ENCODE data around the gene SLC2A13.
A peak's percentile ranks its signal among the peaks of the same experiment; 100 is the strongest.
"Not testable (repeated sequence)": the region's sequence is repeated elsewhere in the genome, so short reads cannot be mapped to it uniquely, and the experiment has no call there.

The SLC2A13 gene

GRCh38 chr12:40105265-40105514 lies 691 bp downstream of the SLC2A13 start:
- peak; percentile 17 for DNase-seq (ENCODE audit: low read depth)

- no peak for DNase-seq (ENCODE audit: low read depth)
Observed at GRCh38 chr12:40104461-40105264, 1.2 kb downstream of the SLC2A13 start.

- no peak for DNase-seq (ENCODE audit: low read depth)
Observed at GRCh38 chr12:40103043-40103442, 2.8 kb downstream of the SLC2A13 start.

DNA sequence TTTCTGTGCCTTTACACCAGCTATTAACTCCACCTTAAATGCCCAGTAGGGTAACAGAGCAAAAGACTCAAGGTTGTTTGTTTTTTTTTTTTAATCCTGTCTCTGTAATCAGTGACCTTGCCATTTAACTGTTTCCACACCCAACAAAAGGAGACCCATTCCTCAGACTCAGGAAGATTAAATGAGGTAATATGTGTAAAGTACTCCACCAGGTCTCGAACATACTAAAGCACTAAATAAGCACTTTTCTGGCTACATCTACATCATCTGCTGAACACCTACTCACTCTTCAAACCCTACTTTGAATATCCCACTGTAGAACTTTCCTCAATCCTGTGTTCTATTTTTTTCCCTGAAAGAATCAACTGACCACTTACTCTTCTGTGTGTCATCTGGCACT lies 4.1 kb downstream of the SLC2A13 start:
- DNase-seq (ENCODE audit: low read depth), result no peak

GRCh38 chr12:40099423-40099853 lies 6.4 kb downstream of the SLC2A13 start:
- no peak for DNase-seq (ENCODE audit: low read depth)

GRCh38 chr12:40098406-40099145 lies 7.3 kb downstream of the SLC2A13 start:
- DNase-seq (ENCODE audit: low read depth), result no peak

GRCh38 chr12:40093512-40093911 lies 12.4 kb downstream of the SLC2A13 start:
- no peak for DNase-seq (ENCODE audit: low read depth)

DNA sequence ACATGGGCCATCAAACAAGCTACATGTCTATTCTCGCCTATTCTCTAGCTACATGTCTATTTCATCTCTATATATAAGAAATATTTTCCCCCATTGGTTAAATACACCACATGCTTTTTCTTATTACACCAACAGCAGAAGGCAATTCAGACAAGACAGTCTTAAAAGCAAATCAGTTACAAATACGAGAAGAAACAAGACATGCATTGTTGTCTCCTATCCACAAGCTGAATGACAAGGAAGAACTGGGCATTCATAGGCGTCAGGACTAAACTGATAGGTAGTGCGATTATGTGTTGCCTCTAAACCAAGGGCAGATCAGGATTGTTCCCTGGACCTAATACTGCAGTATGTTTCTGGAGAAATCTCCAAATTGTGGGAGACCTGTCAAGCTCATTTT lies 19.4 kb downstream of the SLC2A13 start:
- DNase-seq (ENCODE audit: low read depth), result no peak

- DNase-seq (ENCODE audit: low read depth), result no peak
Observed at GRCh38 chr12:40078266-40078665, 27.6 kb downstream of the SLC2A13 start.

DNA sequence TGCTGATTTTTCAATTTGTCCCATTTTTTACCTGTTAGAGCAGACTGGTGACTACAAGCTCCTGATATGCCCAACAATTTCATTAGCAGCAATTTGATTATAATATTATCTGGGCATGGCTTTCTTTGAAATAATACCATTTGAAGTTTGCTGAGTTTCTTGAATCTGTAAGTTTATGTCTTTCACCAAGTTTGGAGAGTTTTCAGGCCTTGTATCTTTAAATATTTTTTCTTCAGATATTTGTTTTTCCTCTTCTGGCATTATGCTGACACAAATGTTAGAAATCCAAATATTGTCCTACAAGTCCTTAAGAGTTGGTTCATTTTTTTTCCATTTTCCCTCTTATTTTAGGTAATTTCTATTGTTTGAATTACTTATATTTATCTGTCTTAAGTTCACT lies 30.4 kb downstream of the SLC2A13 start:
- no peak for DNase-seq (ENCODE audit: low read depth)

GRCh38 chr12:40068416-40068815 lies 37.5 kb downstream of the SLC2A13 start:
- DNase-seq (ENCODE audit: low read depth), result no peak

DNA sequence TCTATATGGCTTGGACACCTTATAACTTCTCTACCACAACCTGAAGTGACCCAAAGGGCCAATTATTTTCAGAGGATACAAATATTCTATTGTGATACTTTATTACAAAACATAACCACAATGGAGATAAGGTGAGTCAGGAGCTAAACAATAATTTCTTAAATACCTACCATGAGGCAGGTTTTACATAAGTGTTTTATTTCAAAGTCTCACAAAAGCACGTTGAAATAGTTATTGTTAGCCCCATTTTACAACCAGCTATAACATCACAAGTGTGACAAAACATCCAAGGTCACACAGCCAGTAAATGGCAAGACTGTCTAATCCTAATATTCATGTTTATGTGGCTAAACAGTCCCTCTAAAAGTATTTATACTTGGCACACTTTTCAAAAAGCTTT lies 40.2 kb downstream of the SLC2A13 start:
- DNase-seq (ENCODE audit: low read depth), result no peak

GRCh38 chr12:40063414-40063813 lies 42.5 kb downstream of the SLC2A13 start:
- no peak for DNase-seq (ENCODE audit: low read depth)

- DNase-seq (ENCODE audit: low read depth), result no peak
Observed at GRCh38 chr12:40058721-40059190, 47.1 kb downstream of the SLC2A13 start.

DNA sequence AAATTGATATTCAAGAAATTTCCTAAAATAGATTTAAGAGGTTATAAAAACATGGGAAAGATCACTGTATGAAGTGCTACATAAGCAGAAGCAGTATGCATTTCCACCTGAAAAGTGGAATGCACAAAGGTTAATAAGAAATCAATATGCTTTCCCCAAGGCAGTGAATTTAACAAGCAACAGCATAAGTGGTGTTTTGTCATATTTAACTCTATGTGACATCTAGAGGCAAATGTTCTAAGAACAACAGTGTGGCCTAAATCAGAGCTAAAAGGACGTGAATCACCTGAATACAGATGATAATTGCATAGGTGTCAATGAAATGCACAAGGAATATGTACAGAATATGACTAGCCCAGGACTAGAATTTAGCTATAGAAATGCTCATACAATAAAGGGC lies 49.5 kb downstream of the SLC2A13 start:
- no peak for DNase-seq (ENCODE audit: low read depth)

- no peak for DNase-seq (ENCODE audit: low read depth)
Observed at GRCh38 chr12:40055776-40056175, 50.1 kb downstream of the SLC2A13 start.

GRCh38 chr12:40055228-40055579 lies 50.7 kb downstream of the SLC2A13 start:
- no peak for DNase-seq (ENCODE audit: low read depth)

- DNase-seq (ENCODE audit: low read depth), result no peak
Observed at GRCh38 chr12:40054555-40055227, 51.2 kb downstream of the SLC2A13 start.

GRCh38 chr12:40049268-40049667 lies 56.6 kb downstream of the SLC2A13 start:
- DNase-seq (ENCODE audit: low read depth), result no peak

- DNase-seq (ENCODE audit: low read depth), result not testable (repeated sequence)
Observed at GRCh38 chr12:40047002-40047401, 58.9 kb downstream of the SLC2A13 start.

DNA sequence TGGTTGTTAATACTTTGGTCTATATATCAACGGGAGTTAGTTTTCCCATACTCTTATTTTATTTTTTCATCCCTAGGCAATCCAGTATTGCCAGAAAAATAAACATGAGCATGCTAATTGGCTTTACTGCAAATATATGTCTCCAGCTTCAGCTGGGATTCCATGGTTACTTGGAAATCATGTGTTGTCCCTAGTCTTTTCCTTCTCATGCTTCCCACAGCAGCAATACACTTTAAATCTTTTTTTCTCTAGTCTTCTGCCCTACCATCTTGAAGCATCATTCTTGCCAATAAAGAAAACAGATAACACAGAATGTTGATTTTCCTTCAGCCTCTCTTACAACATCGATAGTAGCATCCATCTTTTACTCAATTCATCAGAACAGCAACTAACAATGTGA lies 60.2 kb downstream of the SLC2A13 start:
- no peak for DNase-seq (ENCODE audit: low read depth)

- DNase-seq (ENCODE audit: low read depth), result no peak
Observed at GRCh38 chr12:40044396-40044795, 61.5 kb downstream of the SLC2A13 start.

DNA sequence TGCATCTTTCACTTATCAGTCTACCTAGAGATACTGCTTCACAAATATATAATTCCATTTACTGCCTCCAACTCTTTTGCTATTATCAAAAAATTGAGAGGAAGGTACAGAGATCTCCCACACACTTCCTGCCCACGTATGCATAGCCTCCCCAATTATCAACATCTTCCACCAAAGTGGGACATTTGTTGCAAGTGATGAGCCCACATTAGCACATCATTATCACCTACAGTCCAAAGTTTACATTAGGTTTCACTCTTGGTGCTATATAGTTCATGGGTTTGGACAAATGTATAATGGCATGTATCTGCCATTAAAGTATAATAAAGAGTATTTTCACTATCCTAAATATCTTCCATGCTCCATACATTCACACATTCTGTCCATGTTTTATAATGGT lies 66.3 kb downstream of the SLC2A13 start:
- DNase-seq (ENCODE audit: low read depth), result no peak

Measured in HS-27A (cell line).